Measurements from ENCODE around the gene TMEM151A.
"Not testable (repeated sequence)": the region's sequence is repeated elsewhere in the genome, so short reads cannot be mapped to it uniquely, and the experiment has no call there.

The TMEM151A gene

DNA sequence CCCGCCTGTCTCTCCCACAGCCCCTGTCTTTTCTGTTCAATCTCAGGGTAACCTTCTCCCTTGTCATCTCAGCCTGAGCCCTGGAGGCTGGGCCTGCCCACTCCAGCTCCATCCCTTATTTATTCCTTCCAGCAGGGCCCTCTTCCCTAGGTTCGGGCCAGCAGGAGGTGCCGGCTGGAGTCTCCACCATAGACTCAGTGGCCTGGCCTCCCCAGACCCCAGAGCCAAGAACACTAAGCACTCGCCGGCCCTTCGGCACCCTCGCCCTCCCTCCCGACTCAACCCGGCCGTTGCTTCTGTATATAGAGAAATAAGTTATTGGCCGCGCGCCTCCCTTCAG is 24.7 kb upstream of the TMEM151A start:
- in situ Hi-C loops (cut with MboI; ENCODE audit: low sequenced_read_pairs), result no loop called here

GRCh38 chr11:66267379-66268243 is 24.1 kb upstream of the TMEM151A start:
- in situ Hi-C loops (cut with MboI; ENCODE audit: low sequenced_read_pairs), result no loop called here

GRCh38 chr11:66268244-66268951 is 23.3 kb upstream of the TMEM151A start, which contains the start of gene RAB1B:
Gene RAB1B (plus strand): TSS chr11:66268639. CDS start chr11:66268680, 41 bp downstream.
- in situ Hi-C loops (cut with MboI; ENCODE audit: low sequenced_read_pairs), result no loop called here

DNA sequence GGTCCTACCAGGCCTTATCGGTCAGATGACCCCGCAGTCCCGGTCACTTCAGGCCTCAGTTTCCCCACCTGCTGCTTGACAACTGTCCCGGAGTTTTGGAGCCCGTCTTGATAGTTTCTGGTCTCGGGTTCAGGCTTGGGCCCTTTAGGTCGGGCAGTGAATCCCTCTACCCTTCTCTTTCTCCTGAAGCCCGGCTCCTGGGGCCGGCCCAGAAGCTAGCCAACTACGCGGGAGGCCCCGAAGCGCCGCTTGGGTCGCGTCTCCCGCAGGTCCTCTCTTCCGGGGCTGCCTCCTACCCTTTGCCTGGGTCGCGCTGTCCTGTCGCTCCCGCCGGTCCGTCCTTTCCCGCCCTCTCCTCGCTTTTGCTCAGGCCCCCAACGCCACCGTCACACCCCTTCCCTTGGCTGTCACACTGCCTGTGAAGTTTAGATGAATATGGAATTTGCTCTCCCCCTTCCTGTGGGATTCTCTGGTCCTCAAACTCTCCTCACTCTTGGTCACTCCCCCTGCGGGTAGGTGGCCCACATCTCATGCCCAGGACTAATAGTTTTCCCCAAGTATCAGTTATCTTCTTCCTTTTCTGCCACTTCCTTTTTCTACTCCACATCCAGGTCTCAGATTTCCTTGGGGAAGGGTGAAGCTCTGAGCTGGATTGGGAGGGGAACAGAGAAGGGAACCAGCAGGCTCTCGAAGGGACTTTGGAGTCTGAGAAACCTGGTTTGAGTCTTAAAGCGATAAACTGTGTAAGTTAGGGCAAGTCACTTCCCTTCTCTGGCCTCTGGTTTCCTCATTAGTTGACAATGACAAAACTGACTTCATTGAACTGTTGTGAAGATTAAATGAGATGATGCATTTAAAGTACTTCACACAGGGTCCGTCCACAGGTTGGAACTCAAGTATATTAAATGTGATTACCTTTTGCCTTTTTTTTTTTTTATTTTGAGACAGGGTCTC is 22.5 kb upstream of the TMEM151A start:
- in situ Hi-C loops (cut with MboI; ENCODE audit: low sequenced_read_pairs), result no loop called here

- in situ Hi-C loops (cut with MboI; ENCODE audit: low sequenced_read_pairs), result no loop called here
Measured at GRCh38 chr11:66271816-66272215, 19.9 kb upstream of the TMEM151A start.

GRCh38 chr11:66272596-66272995 is 19.1 kb upstream of the TMEM151A start:
- in situ Hi-C loops (cut with MboI; ENCODE audit: low sequenced_read_pairs), result no loop called here

DNA sequence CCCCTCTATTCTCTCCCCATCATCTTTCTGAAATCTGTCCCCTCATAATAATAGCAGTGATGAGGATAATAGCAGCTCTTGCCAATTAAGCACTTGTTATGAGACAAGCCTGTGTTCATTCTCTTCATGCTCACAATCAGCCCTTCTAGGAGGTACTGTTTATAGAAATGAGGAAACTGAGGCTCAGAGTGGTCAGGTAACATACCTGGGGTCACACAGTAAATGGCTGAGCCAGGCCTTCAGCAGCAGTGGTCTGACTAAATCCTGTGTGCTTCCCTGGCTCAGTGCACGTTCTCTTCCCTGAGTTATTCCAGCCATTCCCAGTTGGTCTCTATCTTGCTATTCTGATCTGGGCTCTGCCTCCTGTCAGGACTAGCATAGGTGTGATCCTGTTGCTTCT is 17.5 kb upstream of the TMEM151A start:
- in situ Hi-C loops (cut with MboI; ENCODE audit: low sequenced_read_pairs), result no loop called here

- in situ Hi-C loops (cut with MboI; ENCODE audit: low sequenced_read_pairs), result no loop called here
Measured at GRCh38 chr11:66275396-66275795, 16.3 kb upstream of the TMEM151A start.

DNA sequence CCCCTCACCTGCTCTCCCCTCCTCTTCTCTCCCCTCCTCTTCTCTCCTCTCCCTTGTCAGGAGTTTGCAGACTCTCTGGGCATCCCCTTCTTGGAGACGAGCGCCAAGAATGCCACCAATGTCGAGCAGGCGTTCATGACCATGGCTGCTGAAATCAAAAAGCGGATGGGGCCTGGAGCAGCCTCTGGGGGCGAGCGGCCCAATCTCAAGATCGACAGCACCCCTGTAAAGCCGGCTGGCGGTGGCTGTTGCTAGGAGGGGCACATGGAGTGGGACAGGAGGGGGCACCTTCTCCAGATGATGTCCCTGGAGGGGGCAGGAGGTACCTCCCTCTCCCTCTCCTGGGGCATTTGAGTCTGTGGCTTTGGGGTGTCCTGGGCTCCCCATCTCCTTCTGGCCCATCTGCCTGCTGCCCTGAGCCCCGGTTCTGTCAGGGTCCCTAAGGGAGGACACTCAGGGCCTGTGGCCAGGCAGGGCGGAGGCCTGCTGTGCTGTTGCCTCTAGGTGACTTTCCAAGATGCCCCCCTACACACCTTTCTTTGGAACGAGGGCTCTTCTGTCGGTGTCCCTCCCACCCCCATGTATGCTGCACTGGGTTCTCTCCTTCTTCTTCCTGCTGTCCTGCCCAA is 15.6 kb upstream of the TMEM151A start:
- in situ Hi-C loops (cut with MboI; ENCODE audit: low sequenced_read_pairs), result no loop called here

GRCh38 chr11:66276619-66277018 is 15.1 kb upstream of the TMEM151A start:
- in situ Hi-C loops (cut with MboI; ENCODE audit: low sequenced_read_pairs), result not testable (repeated sequence)

DNA sequence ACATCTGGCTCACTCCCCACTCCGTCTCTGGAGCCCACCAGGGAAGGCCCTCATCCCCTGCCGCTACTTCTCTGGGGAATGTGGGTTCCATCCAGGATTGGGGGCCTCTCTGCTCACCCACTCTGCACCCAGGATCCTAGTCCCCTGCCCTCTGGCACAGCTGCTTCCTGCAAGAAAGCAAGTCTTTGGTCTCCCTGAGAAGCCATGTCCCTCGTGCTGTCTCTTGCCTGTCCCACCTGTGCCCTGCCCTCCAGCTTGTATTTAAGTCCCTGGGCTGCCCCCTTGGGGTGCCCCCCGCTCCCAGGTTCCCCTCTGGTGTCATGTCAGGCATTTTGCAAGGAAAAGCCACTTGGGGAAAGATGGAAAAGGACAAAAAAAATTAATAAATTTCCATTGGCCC is 14.6 kb upstream of the TMEM151A start:
- in situ Hi-C loops (cut with MboI; ENCODE audit: low sequenced_read_pairs), result not testable (repeated sequence)

- in situ Hi-C loops (cut with MboI; ENCODE audit: low sequenced_read_pairs), result no loop called here
Measured at GRCh38 chr11:66277471-66278362, 14.0 kb upstream of the TMEM151A start, which contains the start of gene CNIH2. Gene CNIH2 (plus strand): TSS chr11:66278175. CDS start chr11:66278457, 282 bp downstream.

DNA sequence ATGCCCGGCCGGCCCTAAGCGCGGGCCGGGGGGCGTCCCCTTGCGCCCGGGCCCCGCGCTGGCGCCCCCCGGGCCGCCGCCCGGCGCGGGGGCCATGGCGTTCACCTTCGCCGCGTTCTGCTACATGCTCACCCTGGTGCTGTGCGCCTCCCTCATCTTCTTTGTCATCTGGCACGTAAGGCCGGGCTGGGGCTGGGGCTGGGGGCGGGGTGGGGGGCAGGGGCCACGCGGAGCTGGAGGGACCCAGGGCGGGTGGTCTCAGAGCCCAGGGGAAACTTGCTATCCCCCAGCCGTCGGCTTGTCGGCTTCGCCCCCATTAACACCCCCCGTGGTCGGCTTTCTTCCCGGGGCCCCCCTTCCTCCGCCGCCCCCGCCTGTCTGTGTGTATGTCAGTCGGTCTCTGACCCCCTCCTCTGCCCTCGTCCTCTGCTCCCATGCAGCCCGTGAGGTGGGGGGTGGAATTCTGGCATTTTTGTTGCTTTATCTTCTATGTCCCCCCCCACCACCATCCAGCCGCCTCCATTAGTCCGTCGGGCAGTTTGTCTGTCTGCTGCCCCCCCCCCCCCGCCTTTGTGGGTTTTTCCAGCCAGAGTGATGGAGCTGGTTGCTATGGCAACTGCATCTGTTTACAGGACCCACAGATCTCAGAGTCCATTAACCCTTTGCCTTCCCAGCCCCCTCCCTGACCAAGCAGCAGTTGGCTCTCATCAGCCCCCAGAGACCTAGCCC is 13.2 kb upstream of the TMEM151A start:
- in situ Hi-C loops (cut with MboI; ENCODE audit: low sequenced_read_pairs), result no loop called here

DNA sequence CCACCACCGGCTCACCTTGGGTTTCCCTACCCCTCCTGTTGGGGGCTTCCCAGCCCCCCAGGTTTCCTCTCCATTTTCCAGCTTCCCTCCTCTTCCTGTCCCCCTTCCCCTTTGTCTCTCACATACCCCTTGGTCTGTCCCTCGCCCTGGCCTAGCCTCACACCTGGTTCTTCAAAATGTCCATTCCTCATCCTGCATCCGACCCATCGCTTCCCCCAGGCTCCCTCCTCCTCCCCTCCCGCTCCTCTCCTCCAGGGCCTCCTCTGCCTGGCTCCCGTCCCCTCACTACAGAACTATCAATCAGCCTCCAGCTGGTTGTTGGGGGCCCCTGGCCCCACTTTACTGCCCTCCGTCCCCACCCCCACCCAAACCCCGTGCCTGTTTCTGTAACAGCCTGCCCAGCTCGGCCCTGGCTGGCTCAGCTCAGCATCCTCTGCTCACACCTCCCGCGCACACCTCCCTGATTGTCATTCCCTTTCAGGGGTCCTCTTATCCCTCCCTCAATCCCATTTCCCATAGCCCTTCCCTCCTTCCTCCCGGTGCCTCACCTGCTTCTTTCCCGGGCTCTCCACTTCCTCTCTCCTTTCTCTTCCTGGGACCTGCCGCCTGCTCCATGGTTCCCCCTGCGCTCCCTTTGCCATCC is 12.5 kb upstream of the TMEM151A start:
- in situ Hi-C loops (cut with MboI; ENCODE audit: low sequenced_read_pairs), result no loop called here

GRCh38 chr11:66280428-66280827 is 11.3 kb upstream of the TMEM151A start:
- in situ Hi-C loops (cut with MboI; ENCODE audit: low sequenced_read_pairs), result no loop called here

- in situ Hi-C loops (cut with MboI; ENCODE audit: low sequenced_read_pairs), result no loop called here
Measured at GRCh38 chr11:66281001-66281400, 10.7 kb upstream of the TMEM151A start.

- in situ Hi-C loops (cut with MboI; ENCODE audit: low sequenced_read_pairs), result no loop called here
Measured at GRCh38 chr11:66281776-66282467, 9.8 kb upstream of the TMEM151A start.
